HEK293 (cell line): Measurements from ENCODE around the gene PDE8B.

Source experiments
- CTCF ChIA-PET: fragments of 350-600 bp; formaldehyde crosslinking; extraction: SDS; loops from one replicate; lab custom pipeline; 2021; ENCODE audit warnings: antibody characterized with exemption; lab: Yijun Ruan, JAX
- POLR2A ChIA-PET: fragments of 300-600 bp; formaldehyde crosslinking; extraction: SDS; loops from one replicate; lab custom pipeline; 2020; ENCODE audit warnings: antibody characterized with exemption, inconsistent platforms; lab: Yijun Ruan, JAX
- H3K27ac ChIP-seq: fragments of 200-500 bp; sonication (Bioruptor generic); 2 replicates; pipeline ENCODE4 v1.5.1; 2014; ENCODE audit warnings: low read depth, low read length, control low read depth, inconsistent platforms; ENCODE audit errors: extremely low read depth
- H3K36me3 ChIP-seq, 2 experiments: fragments of 200-500 bp in 1 of 2; sonication (Bioruptor generic) in 1 of 2; 1 replicate in 1 of 2; 2 replicates in 1 of 2; pipeline ENCODE4 v1.5.1; 2014 to 2017; ENCODE audit warnings: inconsistent platforms in 2 of 2, low read length in 2 of 2; ENCODE audit not compliant: control insufficient read depth in 2 of 2, insufficient read depth in 1 of 2
- H3K4me1 ChIP-seq: fragments of 200-500 bp; sonication (Bioruptor generic); 2 replicates; pipeline ENCODE4 v1.5.1; 2014; ENCODE audit warnings: mild to moderate bottlenecking, low read length, inconsistent platforms; ENCODE audit not compliant: control insufficient read depth, insufficient read depth
- H3K4me3 ChIP-seq: 2 replicates; pipeline ENCODE4 v1.5.1; 2011; ENCODE audit warnings: low read depth, mild to moderate bottlenecking, control low read depth, low read length, moderate library complexity
- H3K9me3 ChIP-seq: fragments of 200-500 bp; sonication (Bioruptor generic); 2 replicates; pipeline ENCODE4 v1.5.1; 2014; ENCODE audit warnings: low read depth, low read length, inconsistent platforms; ENCODE audit not compliant: control insufficient read depth, insufficient read depth
- HOXA7 ChIP-seq: sonication (generic); formaldehyde crosslinking; IDR thresholded peaks from 2 replicates; pipeline ENCODE4 v1.8.1; 2022; ENCODE audit warnings: missing genetic modification reagents, borderline replicate concordance
- KLF1 ChIP-seq: fragments of 450-650 bp; formaldehyde crosslinking; IDR thresholded peaks from 2 replicates; pipeline ENCODE4 v1.5.1; 2016; ENCODE audit warnings: missing biosample characterization, missing genetic modification characterization
- PRDM1 ChIP-seq: fragments of 450-650 bp; formaldehyde crosslinking; IDR thresholded peaks from 2 replicates; pipeline ENCODE4; 2016; ENCODE audit warnings: missing biosample characterization, missing genetic modification characterization
- TSHZ1 ChIP-seq: fragments of 450-650 bp; formaldehyde crosslinking; IDR thresholded peaks from 2 replicates; pipeline ENCODE4 v1.5.1; 2016; ENCODE audit warnings: missing biosample characterization, missing genetic modification characterization, borderline replicate concordance
- ZFHX2 ChIP-seq: fragments of 450-650 bp; formaldehyde crosslinking; conservative IDR thresholded peaks from 2 replicates; pipeline ENCODE4 v1.5.1; 2016; ENCODE audit warnings: missing biosample characterization, missing genetic modification characterization
- ZFP3 ChIP-seq: fragments of 450-650 bp; formaldehyde crosslinking; IDR thresholded peaks from 2 replicates; pipeline ENCODE4 v1.5.1; 2016; ENCODE audit warnings: low read depth, missing biosample characterization, missing genetic modification characterization
- ZNF138 ChIP-seq: fragments of 450-650 bp; formaldehyde crosslinking; IDR thresholded peaks from 2 replicates; pipeline ENCODE4 v1.5.1; 2016; ENCODE audit warnings: missing biosample characterization, missing genetic modification characterization, borderline replicate concordance
- ZNF148 ChIP-seq: fragments of 450-650 bp; formaldehyde crosslinking; IDR thresholded peaks from 2 replicates; pipeline ENCODE4 v1.5.0; 2017; ENCODE audit warnings: missing biosample characterization, missing genetic modification characterization, borderline replicate concordance
- ZNF239 ChIP-seq: fragments of 450-650 bp; formaldehyde crosslinking; IDR thresholded peaks from 2 replicates; pipeline ENCODE4 v1.5.1; 2016; ENCODE audit warnings: missing biosample characterization, missing genetic modification characterization
- ZNF501 ChIP-seq: fragments of 450-650 bp; formaldehyde crosslinking; IDR thresholded peaks from 2 replicates; pipeline ENCODE4 v1.5.1; 2016; ENCODE audit warnings: missing biosample characterization, missing genetic modification characterization
- ZNF510 ChIP-seq: fragments of 450-650 bp; formaldehyde crosslinking; IDR thresholded peaks from 2 replicates; pipeline ENCODE4 v1.5.1; 2018; ENCODE audit warnings: mild to moderate bottlenecking, missing genetic modification characterization, missing biosample characterization; ENCODE audit not compliant: insufficient replicate concordance
- ZNF596 ChIP-seq: fragments of 450-650 bp; IDR thresholded peaks from 2 replicates; pipeline ENCODE4 v1.5.0; 2018; ENCODE audit warnings: missing biosample characterization, mild to moderate bottlenecking, missing genetic modification characterization, moderate library complexity
- ZNF639 ChIP-seq: fragments of 450-650 bp; formaldehyde crosslinking; IDR thresholded peaks from 2 replicates; pipeline ENCODE4 v1.5.1; 2016; ENCODE audit warnings: missing biosample characterization, missing genetic modification characterization
- ZNF660 ChIP-seq: fragments of 450-650 bp; IDR thresholded peaks from 2 replicates; pipeline ENCODE4 v1.5.1; 2018; ENCODE audit warnings: missing biosample characterization, mild to moderate bottlenecking, missing genetic modification characterization
- ZNF707 ChIP-seq: fragments of 450-650 bp; formaldehyde crosslinking; IDR thresholded peaks from 2 replicates; pipeline ENCODE4 v1.5.1; 2016; ENCODE audit warnings: missing biosample characterization, missing genetic modification characterization
- ZSCAN16 ChIP-seq: fragments of 450-650 bp; formaldehyde crosslinking; IDR thresholded peaks from 2 replicates; pipeline ENCODE4 v1.5.1; 2016; ENCODE audit warnings: missing biosample characterization, missing genetic modification characterization

The PDE8B gene

GRCh38 chr5:77355751-77356150, 145.3 kb downstream of the PDE8B start (continued):
- TF ChIP-seq TSHZ1 (no peak), ZNF148 (tag by site-specific recombination) (no peak), ZNF639 (tag by site-specific recombination) (no peak)
- TF ChIP-seq, all 188 proteins: peak for 0

GRCh38 chr5:77356740-77357139, 146.3 kb downstream of the PDE8B start:
- no peaks in the 10 kb centered on the region for H3K4me1 ChIP-seq
- H3K4me3 ChIP-seq: no peak overlapping the region
- POLR2A ChIA-PET: no interaction called here
- H3K9me3 ChIP-seq: no peaks in the 10 kb centered on the region
- TF ChIP-seq PRDM1 (tag by site-specific recombination): peak; percentile 20; the same call in 1 of the 2 replicates
- TF ChIP-seq ZFP3 (tag by site-specific recombination): no peak
- no peak for TF ChIP-seq ZFHX2 (tag by site-specific recombination)
- H3K36me3 ChIP-seq: no peaks in the 10 kb centered on the region
- CTCF ChIA-PET: no interaction called here
- H3K27ac ChIP-seq: no peak overlapping the region

GRCh38 chr5:77358255-77359205, 148.1 kb downstream of the PDE8B start:
- Histone ChIP-seq H3K4me1 (no peaks in the 10 kb centered on the region), H3K9me3 (no peaks in the 10 kb centered on the region), H3K27ac (no peak overlapping the region), H3K4me3 (no peak overlapping the region)
- CTCF ChIA-PET: no interaction called here
- TF ChIP-seq ZNF138 (tag by site-specific recombination) (no peak), ZNF596 (tag by site-specific recombination) (no peak), KLF1 (tag by site-specific recombination) (no peak), ZNF510 (tag by site-specific recombination) (no peak), ZNF707 (tag by site-specific recombination) (no peak), ZSCAN16 (tag by site-specific recombination) (no peak), ZNF239 (no peak), HOXA7 (CRISPR knock-in tag) (no peak), ZNF501 (no peak), ZNF660 (tag by site-specific recombination) (no peak)
- TF ChIP-seq, all 188 proteins: peak for 0
- POLR2A ChIA-PET: no interaction called here
- H3K36me3 ChIP-seq: no peaks in the 10 kb centered on the region
